ENCODE data around the gene ME2.

The ME2 gene

GRCh38 chr18:50886929-50887328 is 8.0 kb downstream of the ME2 start:
- ChIA-PET POLR2A (ENCODE audit: low non-redundant PET) (interaction anchor here (0.6 kb wide), 1 partner anchor 237 kb away, joined by 3 read pairs; no protein-coding TSS in a partner anchor), CTCF (no interaction called here)
- no peak overlapping the region for H3K27ac ChIP-seq
- no peak for TF ChIP-seq CTCF (conservative IDR thresholded peaks at IDR 0.05; ENCODE audit: low read depth)
- DNase-seq (ENCODE audit: low spot score), result no peak

GRCh38 chr18:50895350-50896045 is 16.6 kb downstream of the ME2 start:
- H3K27ac ChIP-seq, result no peak overlapping the region
- no peak for DNase-seq (ENCODE audit: low spot score)
- CTCF ChIA-PET, result no interaction called here
- POLR2A ChIA-PET (ENCODE audit: low non-redundant PET), result no interaction called here
- TF ChIP-seq CTCF (conservative IDR thresholded peaks at IDR 0.05; ENCODE audit: low read depth), result no peak

GRCh38 chr18:50896093-50896492 is 17.2 kb downstream of the ME2 start:
- no peak for DNase-seq (ENCODE audit: low spot score)
- H3K27ac ChIP-seq, result no peak overlapping the region
- CTCF ChIA-PET, result interaction anchor here (0.6 kb wide), 1 partner anchor 110 kb away, joined by 6 read pairs; no protein-coding TSS in a partner anchor
- POLR2A ChIA-PET (ENCODE audit: low non-redundant PET), result no interaction called here
- no peak for TF ChIP-seq CTCF (conservative IDR thresholded peaks at IDR 0.05; ENCODE audit: low read depth)

- no peak for DNase-seq (ENCODE audit: low spot score)
- TF ChIP-seq CTCF (conservative IDR thresholded peaks at IDR 0.05; ENCODE audit: low read depth), result no peak
- ChIA-PET CTCF (no interaction called here), POLR2A (ENCODE audit: low non-redundant PET) (no interaction called here)
- H3K27ac ChIP-seq, result no peak overlapping the region
These were observed 20.0 kb downstream of the ME2 start for GRCh38 chr18:50898919-50899318.

- H3K27ac ChIP-seq, result no peak overlapping the region
- DNase-seq (ENCODE audit: low spot score), result no peak
- POLR2A ChIA-PET (ENCODE audit: low non-redundant PET), result no interaction called here
- no peak for TF ChIP-seq CTCF (conservative IDR thresholded peaks at IDR 0.05; ENCODE audit: low read depth)
- CTCF ChIA-PET, result no interaction called here
These were observed 23.9 kb downstream of the ME2 start for GRCh38 chr18:50902797-50903196.

GRCh38 chr18:50906843-50907242 is 27.9 kb downstream of the ME2 start:
- H3K27ac ChIP-seq, result no peak overlapping the region
- DNase-seq (ENCODE audit: low spot score), result no peak
- ChIA-PET CTCF (no interaction called here), POLR2A (ENCODE audit: low non-redundant PET) (no interaction called here)
- TF ChIP-seq CTCF (conservative IDR thresholded peaks at IDR 0.05; ENCODE audit: low read depth), result no peak
